KOPT-K1 (cell line): ENCODE measurements around the gene ARHGAP22.
"Not testable (repeated sequence)": the region's sequence is repeated elsewhere in the genome, so short reads cannot be mapped to it uniquely, and the experiment has no call there.

Source experiments
- H3K27ac ChIP-seq: fragments of 200-600 bp; sonication (generic); 2 replicates; pipeline ENCODE4 v1.5.1; 2016; ENCODE audit warnings: antibody characterized with exemption, mild to moderate bottlenecking, low read depth, low read length; ENCODE audit not compliant: poor library complexity, severe bottlenecking
- H3K36me3 ChIP-seq: fragments of 200-600 bp; sonication (generic); 2 replicates; pipeline ENCODE4 v1.5.1; 2017; ENCODE audit warnings: antibody characterized with exemption, mild to moderate bottlenecking, low read length, moderate library complexity; ENCODE audit not compliant: insufficient read depth
- H3K9me3 ChIP-seq: fragments of 200-600 bp; sonication (generic); 2 replicates; pipeline ENCODE4 v1.5.1; 2017; ENCODE audit warnings: antibody characterized with exemption, low read length, mild to moderate bottlenecking; ENCODE audit not compliant: insufficient read depth, poor library complexity, severe bottlenecking

Gene ARHGAP22, protein sequence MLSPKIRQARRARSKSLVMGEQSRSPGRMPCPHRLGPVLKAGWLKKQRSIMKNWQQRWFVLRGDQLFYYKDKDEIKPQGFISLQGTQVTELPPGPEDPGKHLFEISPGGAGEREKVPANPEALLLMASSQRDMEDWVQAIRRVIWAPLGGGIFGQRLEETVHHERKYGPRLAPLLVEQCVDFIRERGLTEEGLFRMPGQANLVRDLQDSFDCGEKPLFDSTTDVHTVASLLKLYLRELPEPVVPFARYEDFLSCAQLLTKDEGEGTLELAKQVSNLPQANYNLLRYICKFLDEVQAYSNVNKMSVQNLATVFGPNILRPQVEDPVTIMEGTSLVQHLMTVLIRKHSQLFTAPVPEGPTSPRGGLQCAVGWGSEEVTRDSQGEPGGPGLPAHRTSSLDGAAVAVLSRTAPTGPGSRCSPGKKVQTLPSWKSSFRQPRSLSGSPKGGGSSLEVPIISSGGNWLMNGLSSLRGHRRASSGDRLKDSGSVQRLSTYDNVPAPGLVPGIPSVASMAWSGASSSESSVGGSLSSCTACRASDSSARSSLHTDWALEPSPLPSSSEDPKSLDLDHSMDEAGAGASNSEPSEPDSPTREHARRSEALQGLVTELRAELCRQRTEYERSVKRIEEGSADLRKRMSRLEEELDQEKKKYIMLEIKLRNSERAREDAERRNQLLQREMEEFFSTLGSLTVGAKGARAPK

DNA sequence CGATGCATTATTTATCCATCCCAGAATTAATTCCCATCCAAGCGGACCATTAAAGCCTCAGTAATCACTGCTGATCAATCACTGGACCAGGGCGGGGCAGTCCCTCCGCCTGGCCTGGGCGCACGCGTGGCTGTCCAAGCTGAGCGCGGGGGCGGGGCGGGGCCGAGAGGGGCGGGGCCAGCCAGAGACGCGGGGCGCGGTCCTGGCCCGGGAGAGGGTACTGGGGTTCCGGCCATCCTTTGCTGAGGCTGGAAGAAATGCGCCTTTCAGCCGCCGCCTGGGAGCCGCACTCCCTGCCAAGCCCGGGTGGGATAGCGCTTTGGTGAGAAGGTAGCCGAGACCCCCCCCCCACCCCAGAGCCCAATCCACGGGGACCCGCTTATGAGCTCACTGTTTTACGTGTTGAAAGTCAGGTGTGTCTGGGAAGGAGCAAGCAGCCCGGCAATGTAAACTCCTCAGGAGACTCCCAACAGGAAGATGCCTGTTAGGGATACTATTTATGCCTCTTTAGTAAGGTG is at the start of gene ARHGAP22:
ARHGAP22 (minus strand) TSS at position 83 of the 518 bp plus-strand sequence. CDS start 277 bp downstream, outside the sequence.
- Histone ChIP-seq H3K36me3 (no peaks in the 10 kb centered on the region), H3K27ac (no peak within 1 kb of the TSS), H3K9me3 (no peaks in the 10 kb centered on the region)

DNA sequence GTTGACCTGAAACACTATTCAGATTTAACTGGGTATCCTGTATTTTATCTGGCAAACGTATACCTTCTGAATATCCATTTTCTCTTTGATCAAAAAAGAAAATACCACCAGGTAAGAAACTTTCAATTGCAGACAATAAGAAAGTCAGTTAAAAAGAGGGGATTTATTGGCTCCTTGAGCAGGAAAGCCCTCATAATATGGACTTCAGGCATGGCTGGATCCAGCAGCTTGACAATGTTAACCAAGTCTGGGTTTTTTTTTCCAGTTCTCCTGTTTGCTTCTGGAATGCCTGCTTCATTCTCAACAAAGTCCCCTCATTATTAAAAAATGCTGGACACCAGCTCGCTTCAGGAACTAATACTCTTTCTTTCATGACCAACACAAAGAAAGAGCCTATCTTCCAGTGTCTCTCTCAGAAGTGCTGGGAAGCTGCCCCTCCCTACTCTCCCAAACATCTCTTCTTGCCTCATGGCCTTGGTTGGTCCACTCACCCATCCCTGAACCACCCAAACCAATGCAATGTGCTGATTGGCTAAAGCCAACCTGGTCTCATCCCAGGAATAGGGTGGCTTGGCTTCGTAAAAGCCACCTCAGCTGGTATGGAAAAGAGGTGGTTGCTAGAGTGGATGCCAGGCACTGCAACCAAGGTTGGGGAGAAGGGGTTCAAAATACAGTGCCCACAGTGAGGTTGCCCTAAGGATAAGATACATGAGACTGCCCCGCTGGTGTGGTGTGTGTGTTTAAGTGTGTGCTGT is 49.2 kb upstream of the ARHGAP22 start:
- H3K36me3 ChIP-seq: no peaks in the 10 kb centered on the region
- H3K27ac ChIP-seq: no peak overlapping the region
- no peaks in the 10 kb centered on the region for H3K9me3 ChIP-seq

DNA sequence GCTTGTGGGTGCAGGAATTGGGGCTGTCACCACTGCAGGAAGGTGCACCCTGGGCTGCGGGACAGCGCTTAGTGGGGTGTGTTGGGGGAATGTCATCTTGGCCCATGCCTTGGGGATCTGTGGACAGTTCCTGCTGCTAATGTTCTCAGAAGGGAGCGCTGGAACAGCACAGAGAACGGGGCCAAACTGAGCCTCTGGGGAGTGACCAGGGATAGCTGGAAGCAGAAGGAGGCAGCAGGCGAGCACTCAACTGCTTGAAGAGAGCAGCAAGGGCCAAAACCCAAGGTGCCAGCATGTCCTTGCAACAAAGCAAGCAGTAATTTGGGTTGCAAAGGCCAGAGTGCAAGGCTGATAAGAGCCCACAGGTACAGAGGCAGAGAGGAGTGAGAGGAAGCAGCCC is 48.5 kb upstream of the ARHGAP22 start:
- Histone ChIP-seq H3K27ac (no peak overlapping the region), H3K36me3 (no peaks in the 10 kb centered on the region), H3K9me3 (no peaks in the 10 kb centered on the region)

DNA sequence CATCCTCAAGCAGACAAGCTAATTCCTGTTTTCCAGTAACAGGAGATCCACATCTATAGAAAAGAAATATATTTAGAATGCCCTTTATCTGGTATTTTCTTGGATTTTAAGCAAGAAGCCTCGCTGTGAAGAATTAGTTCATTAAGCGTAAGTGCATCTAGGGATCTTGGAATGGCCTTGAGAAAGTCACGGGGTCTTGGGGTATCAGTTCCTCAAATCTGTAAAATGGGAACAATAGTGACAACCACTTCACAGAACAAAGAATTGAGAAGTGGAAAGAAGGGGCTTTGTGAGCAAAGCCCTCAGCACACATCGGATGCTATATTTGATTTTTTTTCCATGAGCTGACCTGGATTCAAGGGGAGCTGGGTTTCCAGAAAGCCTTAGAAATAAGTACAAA is 47.5 kb upstream of the ARHGAP22 start:
- no peak overlapping the region for H3K27ac ChIP-seq
- no peaks in the 10 kb centered on the region for H3K9me3 ChIP-seq

DNA sequence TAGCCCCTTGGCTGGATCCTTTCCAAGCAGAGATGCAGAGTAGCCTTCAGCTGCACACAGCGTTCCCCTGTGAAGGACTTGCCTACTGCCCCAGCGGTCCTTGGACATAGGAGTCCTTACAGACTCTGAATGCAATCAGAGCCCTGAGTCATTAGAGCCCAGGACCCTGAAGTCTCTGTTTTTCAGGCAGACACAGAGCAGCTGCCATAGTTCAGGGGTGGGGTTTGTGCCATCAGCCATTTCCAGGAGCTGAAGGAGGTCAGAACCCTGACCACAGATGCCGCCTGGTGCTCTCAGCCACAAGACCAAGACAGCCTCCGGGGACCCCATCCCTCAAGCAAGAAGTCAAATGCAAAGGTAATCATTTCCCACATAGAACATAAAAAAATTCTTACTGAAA is 47.0 kb upstream of the ARHGAP22 start:
- Histone ChIP-seq H3K9me3 (no peaks in the 10 kb centered on the region), H3K36me3 (no peaks in the 10 kb centered on the region), H3K27ac (no peak overlapping the region)

More for the DNA sequence above, 47.5 kb upstream of the ARHGAP22 start:
- no peaks in the 10 kb centered on the region for H3K36me3 ChIP-seq

DNA sequence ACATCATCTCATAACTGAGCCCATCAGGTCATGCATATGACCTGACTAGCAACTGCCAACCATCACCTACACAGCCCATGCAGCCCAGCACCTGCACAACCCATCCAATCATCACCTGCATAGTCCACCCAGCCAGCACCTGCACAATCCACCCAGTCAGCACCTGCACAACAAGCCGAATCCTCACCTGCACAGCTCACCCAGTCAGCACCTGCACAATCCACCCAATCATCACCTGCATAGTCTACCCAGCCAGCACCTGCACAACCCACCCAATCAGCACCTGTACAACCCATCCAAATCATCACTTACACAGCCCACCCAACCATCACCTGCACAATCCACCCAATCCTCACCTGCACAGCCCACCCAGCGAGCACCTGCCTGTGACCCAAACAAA is 46.4 kb upstream of the ARHGAP22 start:
- H3K9me3 ChIP-seq: no peaks in the 10 kb centered on the region
- H3K36me3 ChIP-seq: no peaks in the 10 kb centered on the region
- no peak overlapping the region for H3K27ac ChIP-seq

DNA sequence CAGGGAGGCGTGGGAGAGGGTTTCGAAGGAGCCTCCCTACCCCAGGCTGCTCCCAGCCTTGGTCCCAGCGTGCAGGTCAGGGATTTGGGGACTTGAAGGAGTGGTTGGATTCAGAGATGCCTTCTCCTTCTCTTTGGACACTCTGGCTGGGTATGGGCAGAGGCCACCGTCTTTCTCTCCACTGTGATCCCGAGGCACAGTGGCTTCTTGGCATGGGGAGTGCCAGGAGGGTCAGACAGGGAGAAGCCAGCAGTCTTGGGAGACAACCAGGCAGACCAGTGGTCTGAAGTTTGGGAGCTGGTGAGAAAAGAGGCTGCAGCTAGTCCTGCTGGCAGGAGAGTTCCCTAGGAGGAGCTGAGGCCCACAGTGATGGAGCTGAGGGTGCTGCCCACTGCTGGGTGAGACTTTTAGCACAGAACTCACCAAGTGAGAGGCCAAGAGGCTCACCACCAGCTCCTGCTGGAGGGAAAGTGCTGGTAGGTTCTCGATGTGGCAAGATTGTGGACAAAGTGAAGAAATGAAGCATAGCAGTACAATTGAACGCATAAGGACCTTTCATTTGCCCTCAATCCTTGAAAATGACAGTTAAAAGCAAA is 44.6 kb upstream of the ARHGAP22 start:
- Histone ChIP-seq H3K27ac (no peak overlapping the region), H3K36me3 (no peaks in the 10 kb centered on the region), H3K9me3 (no peaks in the 10 kb centered on the region)

DNA sequence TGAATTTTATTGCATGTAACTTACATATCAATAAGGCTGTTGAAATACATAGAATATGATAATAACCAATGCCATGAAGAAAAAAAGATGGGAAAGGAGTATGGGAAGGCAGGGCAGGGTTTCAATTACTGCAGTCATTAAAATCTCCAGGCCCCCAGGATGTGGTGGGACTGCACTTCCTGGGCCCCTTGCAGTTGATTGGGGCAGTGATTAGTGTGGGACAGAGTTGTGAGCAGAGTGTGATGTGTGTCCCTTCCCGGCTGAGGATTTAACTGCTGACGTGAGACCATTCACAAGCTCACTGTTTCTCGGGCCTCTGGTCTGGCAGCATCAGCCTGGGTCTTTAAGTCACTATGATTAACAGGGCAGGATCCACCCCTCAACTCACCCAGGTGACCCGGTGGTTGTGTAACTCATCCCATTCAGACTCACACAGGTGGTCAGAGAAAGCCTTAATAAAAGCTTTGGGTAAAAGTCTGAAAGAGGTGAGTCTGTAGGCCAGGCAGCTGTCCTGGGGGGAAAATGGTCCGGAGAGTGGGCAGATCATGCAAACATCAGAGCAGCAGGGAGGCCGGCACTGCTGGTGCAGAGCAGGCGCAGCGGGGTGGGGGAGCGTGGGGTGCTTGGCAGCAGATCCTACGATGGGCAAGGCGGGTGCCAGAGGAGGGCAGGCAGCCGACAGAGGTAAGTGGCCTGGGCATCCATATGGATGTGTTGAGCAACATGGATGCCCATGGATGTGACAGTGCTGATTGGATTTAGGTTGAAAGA is 43.5 kb upstream of the ARHGAP22 start:
- Histone ChIP-seq H3K9me3 (no peaks in the 10 kb centered on the region), H3K27ac (no peak overlapping the region), H3K36me3 (no peaks in the 10 kb centered on the region)

DNA sequence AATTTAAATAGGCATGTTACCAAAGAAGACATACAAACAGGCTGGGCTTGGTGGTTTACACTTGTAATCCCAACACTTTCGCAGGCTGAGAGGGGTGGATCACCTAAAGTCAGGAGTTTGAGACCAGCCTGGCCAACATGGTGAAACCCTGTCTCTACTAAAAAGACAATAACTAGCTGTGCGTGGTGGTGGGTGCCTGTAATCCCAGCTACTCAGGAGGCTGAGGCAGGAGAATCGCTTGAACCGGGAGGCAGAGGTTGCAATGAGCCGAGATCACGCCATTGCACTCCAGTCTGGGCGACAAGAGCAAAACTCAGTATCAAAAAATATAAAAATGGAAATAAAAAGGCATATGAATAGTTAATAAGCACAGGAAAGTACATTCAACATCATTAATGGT is 42.2 kb upstream of the ARHGAP22 start:
- not testable (repeated sequence) for H3K36me3 ChIP-seq, H3K27ac ChIP-seq, H3K9me3 ChIP-seq

DNA sequence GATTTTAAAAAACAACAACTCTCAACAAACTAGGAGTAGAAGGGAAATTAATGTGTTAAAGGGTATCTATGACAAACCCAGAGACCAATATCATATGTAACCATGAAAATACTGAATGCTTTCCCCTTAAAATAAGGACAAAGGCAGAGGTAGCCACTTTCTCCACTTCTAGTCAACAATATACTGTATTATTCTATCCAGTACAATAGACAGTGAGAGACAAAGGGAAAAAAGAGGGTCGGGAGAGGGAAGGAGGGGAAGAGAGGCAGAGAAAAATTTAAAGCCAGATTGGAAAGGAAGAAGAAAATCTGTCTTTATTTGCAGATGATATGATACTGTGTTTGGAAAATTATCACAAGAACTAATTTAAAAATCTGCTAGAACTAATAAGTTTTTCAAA is 40.7 kb upstream of the ARHGAP22 start:
- Histone ChIP-seq H3K36me3 (no peaks in the 10 kb centered on the region), H3K27ac (no peak overlapping the region), H3K9me3 (peaks cover 8% of the 10 kb centered on the region)

DNA sequence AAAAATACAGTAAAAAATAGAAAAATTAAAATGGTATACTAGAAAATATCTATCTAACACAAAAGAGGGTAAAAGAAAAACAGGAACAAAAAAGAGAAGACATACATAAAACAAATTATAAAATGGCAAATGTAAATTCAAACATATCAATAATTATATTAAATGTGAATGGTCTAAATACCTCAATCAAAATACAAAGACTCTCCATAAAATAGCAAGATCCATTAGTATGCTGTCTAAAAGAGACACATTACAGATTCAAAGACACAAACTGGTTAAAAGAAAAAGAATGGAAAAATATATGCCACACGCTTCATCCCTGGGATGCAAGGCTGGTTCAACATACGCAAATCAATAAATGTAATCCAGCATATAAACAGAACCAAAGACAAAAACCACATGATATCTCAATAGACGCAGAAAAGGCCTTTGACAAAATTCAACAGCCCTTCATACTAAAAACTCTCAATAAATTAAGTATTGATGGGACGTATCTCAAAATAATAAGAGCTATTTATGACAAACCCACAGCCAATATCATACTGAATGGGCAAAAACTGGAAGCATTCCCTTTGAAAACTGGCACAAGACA is 36.3 kb upstream of the ARHGAP22 start:
- not testable (repeated sequence) for H3K9me3 ChIP-seq

DNA sequence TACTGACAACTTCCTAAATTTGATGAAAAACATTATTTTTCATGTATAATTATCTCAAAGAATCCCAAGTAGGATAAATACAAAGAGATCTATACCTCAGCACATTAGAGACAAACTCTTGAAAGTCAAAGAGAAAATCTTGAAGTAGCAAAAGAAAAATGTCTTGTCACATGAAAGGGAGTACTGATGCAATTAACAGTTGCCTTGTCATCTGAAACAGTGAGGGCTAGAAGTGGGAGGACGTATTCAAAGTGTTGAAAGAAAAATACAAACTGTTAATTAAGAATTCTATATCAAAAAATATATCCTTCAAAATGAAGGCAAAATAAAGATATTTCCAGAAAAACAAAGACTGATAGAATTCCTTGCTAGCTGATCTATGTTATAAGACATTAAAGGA is 35.5 kb upstream of the ARHGAP22 start:
- no peak overlapping the region for H3K27ac ChIP-seq
- no peaks in the 10 kb centered on the region for H3K36me3 ChIP-seq
- H3K9me3 ChIP-seq: peaks cover 8% of the 10 kb centered on the region

More for the DNA sequence above, 36.3 kb upstream of the ARHGAP22 start:
- not testable (repeated sequence) for H3K36me3 ChIP-seq, H3K27ac ChIP-seq

DNA sequence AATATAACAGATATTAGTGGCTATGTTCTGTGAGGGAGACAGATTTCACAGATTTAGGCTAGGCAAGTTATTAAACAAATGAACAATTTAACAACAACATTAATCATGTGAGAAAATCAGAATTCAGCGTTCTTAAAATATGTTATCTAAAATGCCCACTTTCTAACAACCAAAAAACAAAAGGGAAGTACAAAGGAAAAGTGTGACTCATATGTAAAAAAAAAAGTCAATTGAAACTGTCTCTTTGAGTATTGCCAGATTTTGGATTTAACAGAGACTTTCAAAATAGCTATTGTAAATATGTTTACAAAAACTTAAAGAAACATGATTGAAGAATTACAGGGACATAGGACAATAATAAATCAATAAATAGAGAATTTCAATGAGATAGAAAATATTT is 34.8 kb upstream of the ARHGAP22 start:
- Histone ChIP-seq H3K27ac (no peak overlapping the region), H3K9me3 (peaks cover 8% of the 10 kb centered on the region), H3K36me3 (no peaks in the 10 kb centered on the region)
